Adipose tissue (tissue), 3 donors: ENCODE results near the gene ALDH1L1. TPM values are rescaled to one million over a fixed set of nuclear protein-coding genes. Genes with fewer than 3 reads are reported as not detected.

Experiments used
- H3K27ac ChIP-seq: one replicate; pipeline ENCODE4 v1.5.1; 2013; ENCODE audit warnings: low read depth, low read length
- WGBS, 3 donors: extraction: QIAGEN DNeasy Blood & Tissue Kit; methylation state at CpG; one replicate each; pipeline ENCODE4 v1.1.7; 2013; 5-methylcytosine and 5-hydroxymethylcytosine counted together
- polyA plus RNA-seq, 3 donors: library from polyadenylated mRNA; stranded (reverse); fragments of 200-250 nt; gene quantifications; one replicate each; pipeline ENCODE4 v1.2.3, GENCODE V29; 2013
- donor health status: healthy with polysubstance abuse.
- donor health status: Bipolar disorder and iron deficiency.
- donor health status: healthy.

Gene ALDH1L1
- polyA plus RNA-seq, 3 donors: 38.3 to 262 (median 76.0) TPM

- WGBS, 3 donors: 90 to 92% (median 91%) methylated on average over 14 to 16 of the region's 16 CpGs
- H3K27ac ChIP-seq: no peak overlapping the region
These were observed 65.7 kb downstream of the ALDH1L1 start for GRCh38 chr3:126114443-126115386.

GRCh38 chr3:126113733-126114442, 66.5 kb downstream of the ALDH1L1 start:
- no peak overlapping the region for H3K27ac ChIP-seq
- WGBS, 3 donors: 78 to 91% (median 85%) methylated on average over 9 of the region's 9 CpGs

GRCh38 chr3:126113238-126113555, 67.2 kb downstream of the ALDH1L1 start:
- 65 to 78% (median 75%) methylated on average over 6 of the region's 6 CpGs for WGBS, 3 donors
- H3K27ac ChIP-seq: no peak overlapping the region

- no peak overlapping the region for H3K27ac ChIP-seq
- WGBS, 3 donors: 87 to 94% (median 91%) methylated on average over 13 of the region's 13 CpGs
These were observed 67.7 kb downstream of the ALDH1L1 start for GRCh38 chr3:126112531-126113237.

- 87 to 90% (median 88%) methylated on average over 18 of the region's 18 CpGs for WGBS, 3 donors
- H3K27ac ChIP-seq: no peak overlapping the region
These were observed 68.6 kb downstream of the ALDH1L1 start for GRCh38 chr3:126111566-126112475.

- WGBS, 3 donors: 87 to 95% (median 89%) methylated on average over 10 of the region's 10 CpGs
- no peak overlapping the region for H3K27ac ChIP-seq
These were observed 69.2 kb downstream of the ALDH1L1 start for GRCh38 chr3:126111126-126111551.

GRCh38 chr3:126110431-126111125, 69.8 kb downstream of the ALDH1L1 start:
- WGBS, 3 donors: 92 to 95% (median 93%) methylated on average over 12 of the region's 12 CpGs
- no peak overlapping the region for H3K27ac ChIP-seq

- no peak overlapping the region for H3K27ac ChIP-seq
- WGBS, 3 donors: 92 to 96% (median 92%) methylated on average over 10 of the region's 10 CpGs
These were observed 70.5 kb downstream of the ALDH1L1 start for GRCh38 chr3:126109880-126110235.

GRCh38 chr3:126109146-126109879, 71.1 kb downstream of the ALDH1L1 start:
- WGBS, 3 donors: 87 to 89% (median 89%) methylated on average over 13 of the region's 13 CpGs
- no peak overlapping the region for H3K27ac ChIP-seq

- WGBS, 3 donors: 81 to 88% (median 84%) methylated on average over 5 of the region's 5 CpGs
- H3K27ac ChIP-seq: no peak overlapping the region
These were observed 71.7 kb downstream of the ALDH1L1 start for GRCh38 chr3:126108676-126109050.

- WGBS, 3 donors: 89 to 93% (median 91%) methylated on average over 8 of the region's 8 CpGs
These were observed 72.3 kb downstream of the ALDH1L1 start for GRCh38 chr3:126107957-126108675.

GRCh38 chr3:126107203-126107939, 73.0 kb downstream of the ALDH1L1 start:
- 86 to 91% (median 89%) methylated on average over 17 of the region's 17 CpGs for WGBS, 3 donors
- H3K27ac ChIP-seq: no peak overlapping the region

More at GRCh38 chr3:126107957-126108675, 72.3 kb downstream of the ALDH1L1 start:
- H3K27ac ChIP-seq: no peak overlapping the region

- H3K27ac ChIP-seq: no peak overlapping the region
- WGBS, 3 donors: 92 to 94% (median 94%) methylated on average over 21 of the region's 21 CpGs
These were observed 73.8 kb downstream of the ALDH1L1 start for GRCh38 chr3:126106336-126107202.

- 80 to 94% (median 88%) methylated on average over 16 of the region's 16 CpGs for WGBS, 3 donors
- no peak overlapping the region for H3K27ac ChIP-seq
These were observed 74.6 kb downstream of the ALDH1L1 start for GRCh38 chr3:126105691-126106187.
